OCI-LY7 (cell line): Measurements from ENCODE around the gene TSR2. TPM values are rescaled to one million over a fixed set of nuclear protein-coding genes. Genes with fewer than 3 reads are reported as not detected.
"Not testable (repeated sequence)": the region's sequence is repeated elsewhere in the genome, so short reads cannot be mapped to it uniquely, and the experiment has no call there.

Source experiments
- BruUV-seq: library from RNA; stranded (reverse); fragments of 400-500 nt; replicated peaks from 2 replicates; lab custom pipeline; 2021; lab: Mats Ljungman, UMichigan
- CTCF ChIA-PET: fragments of 300-600 bp; sonication (Branson Sonifier 250); formaldehyde crosslinking; loops from one replicate; lab custom pipeline; 2022; ENCODE audit warnings: antibody characterized with exemption; ENCODE audit not compliant: unreplicated experiment; lab: Charles Lee
- POLR2A ChIA-PET: fragments of 300-600 bp; sonication (Branson Sonifier 250); formaldehyde crosslinking; loops from one replicate; lab custom pipeline; 2022; ENCODE audit warnings: antibody characterized with exemption; lab: Charles Lee
- DNase-seq: peaks from one replicate; pipeline ENCODE4 v3.0.0-alpha.2; 2015; ENCODE audit warnings: low spot score
- H2AFZ ChIP-seq: fragments of 200-600 bp; sonication (generic), shearing (Covaris generic); 2 replicates; pipeline ENCODE4 v1.6.1; 2014; ENCODE audit warnings: mild to moderate bottlenecking, antibody characterized with exemption, low read length, moderate library complexity
- H3K27ac ChIP-seq: fragments of 200-600 bp; sonication (generic); 2 replicates; pipeline ENCODE4 v1.5.1; 2014; ENCODE audit warnings: mixed run types, low read depth, mild to moderate bottlenecking, moderate library complexity, low read length, inconsistent platforms; ENCODE audit not compliant: poor library complexity, severe bottlenecking
- H3K36me3 ChIP-seq: fragments of 200-600 bp; sonication (generic); 2 replicates; pipeline ENCODE4 v1.6.1; 2014; ENCODE audit warnings: mild to moderate bottlenecking, antibody characterized with exemption, low read length, moderate library complexity, mixed read lengths; ENCODE audit not compliant: insufficient read depth
- H3K4me1 ChIP-seq: fragments of 200-600 bp; sonication (generic); 2 replicates; pipeline ENCODE4 v1.5.1; 2014; ENCODE audit warnings: mild to moderate bottlenecking, low read length; ENCODE audit not compliant: insufficient read depth, poor library complexity, severe bottlenecking
- H3K4me2 ChIP-seq: fragments of 200-600 bp; sonication (generic); 2 replicates; pipeline ENCODE4 v1.6.1; 2014; ENCODE audit warnings: mild to moderate bottlenecking, low read length
- H3K4me3 ChIP-seq: fragments of 200-600 bp; sonication (generic); 2 replicates; pipeline ENCODE4 v1.5.1; 2014; ENCODE audit warnings: mild to moderate bottlenecking, low read depth, low read length; ENCODE audit not compliant: poor library complexity, severe bottlenecking
- H3K79me2 ChIP-seq: fragments of 200-600 bp; sonication (generic); 2 replicates; pipeline ENCODE4 v1.6.1; 2016; ENCODE audit warnings: low read depth, mild to moderate bottlenecking, low read length, moderate library complexity, mixed read lengths; ENCODE audit not compliant: insufficient read depth
- H3K9me2 ChIP-seq: fragments of 200-600 bp; sonication (generic); 2 replicates; pipeline ENCODE4 v1.6.1; 2016; ENCODE audit warnings: mild to moderate bottlenecking, low read length, mixed read lengths; ENCODE audit not compliant: insufficient read depth
- H3K9me3 ChIP-seq: fragments of 200-600 bp; sonication (generic); 2 replicates; pipeline ENCODE4 v1.6.1; 2014; ENCODE audit warnings: mild to moderate bottlenecking, mixed run types, low read length, mixed read lengths
- H4K20me1 ChIP-seq: fragments of 200-600 bp; sonication (generic); 2 replicates; pipeline ENCODE4 v1.6.1; 2014; ENCODE audit warnings: mild to moderate bottlenecking, antibody characterized with exemption, low read length, moderate library complexity, mixed read lengths; ENCODE audit not compliant: insufficient read depth
- EZH2phosphoT487 ChIP-seq: fragments of 200-600 bp; sonication (generic); IDR thresholded peaks from 2 replicates; pipeline ENCODE4 v1.6.1; 2018; ENCODE audit warnings: low read depth, borderline replicate concordance, mild to moderate bottlenecking, mixed run types, antibody characterized with exemption, low read length, moderate library complexity, mixed read lengths
- intact Hi-C: fragments of 100-400 bp; cut with micrococcal nuclease; formaldehyde crosslinking; loops from one replicate; pipeline ENCODE4 v1.10.0; 2022; ENCODE audit not compliant: unreplicated experiment
- total RNA-seq, 2 experiments: library from RNA; depleted of rRNA in 1 of 2; stranded (reverse); fragments of >200 nt in 1 of 2; shearing (Covaris generic) in 1 of 2; gene quantifications; 2 replicates each; pipeline ENCODE4 v1.2.3, GENCODE V29; 2014 to 2022
- TF ChIP-seq, protein P1 (sequence below): fragments of 200-600 bp; sonication (generic); conservative IDR thresholded peaks from 2 replicates; pipeline ENCODE4 v1.5.1; 2014; ENCODE audit warnings: mild to moderate bottlenecking, antibody characterized with exemption, low read length, moderate library complexity, mixed read lengths

The TSR2 gene
- total RNA-seq, 2 experiments from 2014 or later = 14.6 to 30.7 TPM

DNA sequence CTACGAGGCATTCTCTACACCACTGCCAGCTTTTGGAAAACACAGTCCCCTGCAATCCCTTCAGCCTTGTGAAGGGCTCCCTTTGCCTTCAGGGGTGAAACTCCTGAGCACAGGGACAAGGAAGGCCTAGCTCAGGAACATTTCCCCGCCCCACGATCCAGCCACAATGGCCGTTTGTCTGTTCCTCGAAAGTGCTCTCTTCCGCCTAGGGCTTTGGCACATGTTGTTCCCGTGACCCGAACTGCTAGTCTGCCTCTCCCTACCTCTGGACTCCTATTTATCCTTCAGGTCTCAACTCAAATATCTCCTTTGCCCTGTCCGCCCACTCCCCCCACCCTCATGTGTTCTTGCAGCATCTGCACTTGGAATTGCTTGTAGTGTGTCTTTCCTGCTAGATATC, 43.7 kb downstream of the TSR2 start:
- ChIA-PET CTCF (no interaction called here), POLR2A (no interaction called here)
- DNase-seq = no peak
- TF ChIP-seq EZH2phosphoT487 = no peak
- TF ChIP-seq, protein P1, sequence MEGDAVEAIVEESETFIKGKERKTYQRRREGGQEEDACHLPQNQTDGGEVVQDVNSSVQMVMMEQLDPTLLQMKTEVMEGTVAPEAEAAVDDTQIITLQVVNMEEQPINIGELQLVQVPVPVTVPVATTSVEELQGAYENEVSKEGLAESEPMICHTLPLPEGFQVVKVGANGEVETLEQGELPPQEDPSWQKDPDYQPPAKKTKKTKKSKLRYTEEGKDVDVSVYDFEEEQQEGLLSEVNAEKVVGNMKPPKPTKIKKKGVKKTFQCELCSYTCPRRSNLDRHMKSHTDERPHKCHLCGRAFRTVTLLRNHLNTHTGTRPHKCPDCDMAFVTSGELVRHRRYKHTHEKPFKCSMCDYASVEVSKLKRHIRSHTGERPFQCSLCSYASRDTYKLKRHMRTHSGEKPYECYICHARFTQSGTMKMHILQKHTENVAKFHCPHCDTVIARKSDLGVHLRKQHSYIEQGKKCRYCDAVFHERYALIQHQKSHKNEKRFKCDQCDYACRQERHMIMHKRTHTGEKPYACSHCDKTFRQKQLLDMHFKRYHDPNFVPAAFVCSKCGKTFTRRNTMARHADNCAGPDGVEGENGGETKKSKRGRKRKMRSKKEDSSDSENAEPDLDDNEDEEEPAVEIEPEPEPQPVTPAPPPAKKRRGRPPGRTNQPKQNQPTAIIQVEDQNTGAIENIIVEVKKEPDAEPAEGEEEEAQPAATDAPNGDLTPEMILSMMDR = no peak
- Histone ChIP-seq H3K9me2 (no peaks in the 10 kb centered on the region), H3K4me1 (peaks cover 15% of the 10 kb centered on the region), H3K4me2 (no peak overlapping the region), H3K9me3 (no peaks in the 10 kb centered on the region), H3K27ac (no peak overlapping the region), H3K36me3 (no peaks in the 10 kb centered on the region), H3K79me2 (no peaks in the 10 kb centered on the region), H3K4me3 (no peak overlapping the region), H4K20me1 (no peaks in the 10 kb centered on the region), H2AFZ (no peak overlapping the region)
- no TSS peak for BruUV-seq
- intact Hi-C loops = no loop called here

DNA sequence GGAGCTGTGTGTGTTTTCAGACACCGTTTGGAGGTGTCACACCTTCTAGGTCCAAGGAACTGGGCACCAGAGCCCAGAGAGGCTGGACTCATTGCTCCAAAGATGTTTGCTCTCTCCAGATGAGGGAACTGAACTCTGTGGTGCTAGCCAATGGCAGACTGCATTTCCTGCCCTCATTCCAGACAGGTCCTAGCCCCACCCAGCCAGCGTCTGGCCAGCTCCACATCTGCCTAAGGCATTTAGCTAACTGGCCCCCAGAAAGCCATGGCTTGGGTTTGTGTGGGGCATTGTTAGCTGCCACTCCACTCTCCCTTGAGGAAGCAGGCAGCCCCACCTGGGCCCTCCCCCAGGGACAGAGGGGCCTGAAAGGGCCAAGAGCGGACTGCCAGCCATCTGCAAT, 44.5 kb downstream of the TSR2 start:
- no TSS peak for BruUV-seq
- H3K4me1 ChIP-seq = peaks cover 8% of the 10 kb centered on the region
- DNase-seq = no peak
- no peak overlapping the region for H3K27ac ChIP-seq
- H3K4me2 ChIP-seq = no peak overlapping the region
- H3K79me2 ChIP-seq = no peaks in the 10 kb centered on the region
- H4K20me1 ChIP-seq = no peaks in the 10 kb centered on the region
- no peaks in the 10 kb centered on the region for H3K9me2 ChIP-seq
- no peaks in the 10 kb centered on the region for H3K36me3 ChIP-seq
- intact Hi-C loops = no loop called here
- no peaks in the 10 kb centered on the region for H3K9me3 ChIP-seq
- POLR2A ChIA-PET = interaction anchor here (0.8 kb wide), 1 partner anchor 55 kb away, joined by 3 read pairs; no protein-coding TSS in a partner anchor
- CTCF ChIA-PET = no interaction called here
- no peak overlapping the region for H3K4me3 ChIP-seq
- H2AFZ ChIP-seq = no peak overlapping the region
- no peak for TF ChIP-seq EZH2phosphoT487
- TF ChIP-seq, protein P1 = no peak

DNA sequence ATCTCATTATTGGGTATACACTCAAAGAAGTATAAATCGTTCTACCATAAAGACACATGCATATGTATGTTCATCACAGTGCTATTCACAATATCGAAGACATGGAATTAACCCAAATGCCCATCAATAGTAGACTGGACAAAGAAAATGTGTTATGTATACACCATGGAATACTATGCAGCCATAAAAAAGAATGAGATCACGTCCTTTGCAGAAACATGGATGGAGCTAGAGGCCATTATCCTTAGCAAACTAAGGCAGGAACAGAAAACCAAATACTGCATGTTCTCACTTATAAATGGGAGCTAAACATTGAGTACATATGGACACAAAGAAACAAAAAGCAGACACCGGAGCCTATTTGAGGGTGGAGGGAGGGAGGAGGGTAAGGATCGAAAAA, 49.6 kb downstream of the TSR2 start:
- intact Hi-C loops, H2AFZ ChIP-seq, H3K9me3 ChIP-seq, H4K20me1 ChIP-seq, BruUV-seq, H3K9me2 ChIP-seq, H3K79me2 ChIP-seq, H3K4me2 ChIP-seq, H3K4me1 ChIP-seq, H3K27ac ChIP-seq, DNase-seq, H3K4me3 ChIP-seq, POLR2A ChIA-PET, H3K36me3 ChIP-seq, CTCF ChIA-PET: not testable (repeated sequence)
